Globus pallidus (tissue), 1 donor: ENCODE measurements around the gene SLC2A11.

Source experiments
- DNase-seq: peaks from one replicate; pipeline ENCODE4 v3.0.0-alpha.2; 2015; ENCODE audit warnings: low spot score

SLC2A11 gene

GRCh38 chr22:23857606-23858483, at the start of gene SLC2A11:
TSS of gene SLC2A11 (plus strand) at chr22:23857875. CDS start at chr22:23858000, 125 bp downstream.
- peak; percentile 96 for DNase-seq

- no peak for DNase-seq
Measured at GRCh38 chr22:23812378-23812777, 45.3 kb upstream of the SLC2A11 start.

DNA sequence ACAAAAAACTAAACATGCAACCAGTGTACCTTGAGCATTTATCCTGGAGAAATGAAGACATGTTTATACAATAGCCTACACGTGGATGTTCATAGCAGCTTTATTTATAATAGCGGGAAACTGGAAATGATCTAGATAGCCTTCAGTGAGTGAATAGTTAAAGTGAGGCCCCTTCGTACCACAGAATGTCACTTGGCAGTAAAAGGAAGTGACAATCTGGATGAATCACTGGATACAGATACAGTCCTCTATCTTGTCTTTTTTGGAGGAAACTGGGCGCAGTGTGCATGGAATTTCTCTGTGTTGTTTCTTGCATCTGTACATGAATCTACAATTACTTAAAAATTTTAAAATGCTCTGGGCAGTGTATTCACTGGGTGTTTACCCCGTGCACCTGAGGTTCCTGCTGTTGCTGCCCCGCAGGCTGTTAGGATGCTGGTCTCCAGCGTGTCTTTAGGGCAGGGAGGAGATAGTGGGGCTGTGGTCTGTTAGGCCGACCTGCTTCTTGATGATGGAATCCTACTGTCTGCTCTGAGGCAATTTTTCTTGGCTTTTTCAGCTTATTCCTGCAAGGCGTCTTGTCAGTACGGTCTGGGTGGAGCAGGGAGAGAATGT, 42.0 kb upstream of the SLC2A11 start:
- DNase-seq = no peak

DNA sequence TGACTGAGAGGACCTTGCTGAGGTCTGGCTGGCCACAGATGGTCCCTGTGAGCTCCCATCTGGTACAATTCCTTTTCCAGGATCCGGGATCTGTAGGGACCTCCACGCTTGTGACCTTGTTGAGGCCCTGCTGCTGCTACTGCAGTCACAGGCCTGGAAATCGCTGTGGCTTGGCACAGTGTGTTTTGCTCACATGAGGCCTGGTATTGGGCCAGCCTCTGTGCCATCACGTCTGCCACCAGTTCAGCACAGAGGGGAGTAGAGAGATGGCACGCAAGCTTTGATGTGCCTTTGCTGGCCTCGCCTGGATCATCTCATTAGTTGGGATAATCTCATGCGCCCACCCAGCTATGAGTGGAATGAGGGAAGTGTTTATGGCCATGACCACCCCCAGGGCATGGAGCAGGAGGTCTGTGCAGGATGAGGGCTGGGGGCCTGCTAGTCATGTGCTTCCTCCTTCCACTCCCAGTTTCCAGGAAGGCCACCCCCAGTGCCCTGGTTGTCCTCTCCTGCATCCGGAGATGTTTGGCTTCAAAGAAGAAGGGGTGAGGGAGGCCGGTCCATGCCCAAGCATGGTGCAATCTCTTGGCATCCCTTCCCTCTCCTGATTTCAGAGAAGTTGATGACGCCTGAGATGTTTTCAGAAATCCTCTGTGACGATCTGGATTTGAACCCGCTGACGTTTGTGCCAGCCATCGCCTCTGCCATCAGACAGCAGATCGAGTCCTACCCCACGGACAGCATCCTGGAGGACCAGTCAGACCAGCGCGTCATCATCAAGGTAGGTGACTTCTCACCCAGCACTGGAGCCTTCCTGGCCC, 41.3 kb upstream of the SLC2A11 start:
- peak; percentile 84 for DNase-seq

DNA sequence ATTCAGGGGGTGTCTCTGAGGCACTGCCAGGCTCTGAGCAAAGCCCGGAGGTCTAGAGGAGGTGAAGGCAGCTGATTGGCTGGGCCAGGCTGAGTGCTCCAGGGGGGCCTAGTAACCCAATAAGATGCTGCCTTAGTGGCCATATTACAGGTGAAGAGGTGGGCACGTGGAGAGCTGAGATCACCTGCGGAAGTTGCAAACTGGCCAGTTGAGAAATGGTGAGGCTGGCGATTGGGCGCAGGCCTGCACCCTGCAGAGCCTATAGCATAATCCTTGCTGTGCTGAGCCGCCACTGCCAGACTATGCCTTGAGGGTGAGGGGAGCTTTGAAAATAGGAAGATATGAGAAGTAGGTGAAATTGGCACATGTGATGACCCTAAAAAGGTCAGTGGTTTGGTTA, 40.5 kb upstream of the SLC2A11 start:
- DNase-seq = no peak

DNA sequence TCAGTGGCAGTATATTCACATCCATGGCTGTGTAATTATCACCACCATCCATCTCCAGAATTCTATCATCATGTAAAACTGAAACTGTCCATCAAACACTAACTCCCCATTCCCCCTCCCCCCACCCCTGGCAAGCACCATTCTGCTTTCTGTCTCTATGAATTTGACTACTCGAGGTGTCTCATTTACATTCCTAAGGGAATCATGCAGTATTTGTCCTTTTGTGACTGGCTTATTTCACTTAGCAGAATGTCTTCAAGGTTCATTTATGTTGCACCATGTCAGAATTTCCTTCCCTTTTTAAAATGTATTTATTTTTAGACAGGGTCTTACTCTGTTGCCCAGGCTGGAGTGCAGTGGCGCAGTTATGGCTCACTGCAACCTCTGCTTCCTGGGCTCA, 39.1 kb upstream of the SLC2A11 start:
- DNase-seq = no peak

- no peak for DNase-seq
Measured at GRCh38 chr22:23820748-23821211, 36.9 kb upstream of the SLC2A11 start.

GRCh38 chr22:23822101-23822671, 35.5 kb upstream of the SLC2A11 start:
- no peak for DNase-seq

DNA sequence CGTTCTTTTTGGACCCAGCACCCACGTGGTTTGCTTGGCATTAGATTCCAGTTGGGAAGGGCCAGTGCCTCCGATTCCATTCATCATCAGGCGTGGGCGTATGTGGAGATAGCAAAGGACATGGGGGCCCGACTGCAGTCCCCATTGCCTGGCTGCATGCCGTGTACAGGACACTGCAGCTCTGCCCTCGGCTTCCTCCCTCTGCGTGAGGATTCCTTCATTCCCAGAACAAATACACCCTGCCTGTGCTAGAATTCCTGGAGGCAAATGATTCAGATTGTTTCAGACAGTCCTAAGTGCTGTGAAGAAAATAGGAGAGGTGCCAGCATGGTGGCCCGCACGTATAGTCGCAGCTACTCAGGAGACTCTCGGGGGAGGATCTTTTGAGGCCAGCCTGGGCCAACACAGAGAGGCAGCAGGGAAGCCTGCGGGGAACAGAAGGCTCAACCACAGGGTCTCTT, 34.3 kb upstream of the SLC2A11 start:
- DNase-seq = no peak

DNA sequence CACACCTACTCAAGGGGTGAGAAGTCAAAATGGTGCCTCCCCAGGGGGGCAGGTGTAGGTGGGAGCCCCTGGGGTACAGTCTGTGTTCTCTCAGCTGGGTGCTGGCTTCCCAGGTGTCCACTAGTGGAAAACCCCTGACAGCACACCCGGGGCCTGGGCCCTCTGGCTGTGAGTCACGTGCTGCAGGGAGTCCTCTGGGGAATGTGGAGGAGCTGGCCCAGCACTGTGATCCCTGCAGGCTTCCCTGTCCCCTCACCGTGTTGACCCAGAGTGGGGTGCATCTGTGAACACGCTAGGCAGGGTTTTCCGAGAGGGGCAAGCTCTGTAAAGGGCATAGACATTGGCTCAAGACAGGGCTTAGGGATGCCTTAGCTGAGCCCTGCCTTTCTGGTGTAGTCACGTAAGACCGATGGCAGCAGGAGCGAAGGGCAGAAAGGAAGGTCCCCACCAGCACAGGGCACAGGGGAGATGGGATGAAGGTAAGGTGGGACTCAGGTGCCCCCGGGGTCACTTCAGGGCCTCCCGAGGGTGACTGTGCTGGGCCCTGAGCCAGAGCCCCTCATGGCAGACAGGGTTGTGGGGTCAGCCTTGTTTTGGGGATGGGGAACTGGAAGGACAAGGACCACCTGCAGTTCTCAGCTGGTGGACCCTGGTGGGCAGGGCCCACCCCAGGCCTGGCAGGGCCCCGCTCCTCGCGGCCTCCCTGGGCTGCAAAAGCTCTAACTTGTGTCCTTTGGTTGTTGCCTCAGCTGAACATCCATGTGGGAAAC, 33.0 kb upstream of the SLC2A11 start:
- no peak for DNase-seq

DNA sequence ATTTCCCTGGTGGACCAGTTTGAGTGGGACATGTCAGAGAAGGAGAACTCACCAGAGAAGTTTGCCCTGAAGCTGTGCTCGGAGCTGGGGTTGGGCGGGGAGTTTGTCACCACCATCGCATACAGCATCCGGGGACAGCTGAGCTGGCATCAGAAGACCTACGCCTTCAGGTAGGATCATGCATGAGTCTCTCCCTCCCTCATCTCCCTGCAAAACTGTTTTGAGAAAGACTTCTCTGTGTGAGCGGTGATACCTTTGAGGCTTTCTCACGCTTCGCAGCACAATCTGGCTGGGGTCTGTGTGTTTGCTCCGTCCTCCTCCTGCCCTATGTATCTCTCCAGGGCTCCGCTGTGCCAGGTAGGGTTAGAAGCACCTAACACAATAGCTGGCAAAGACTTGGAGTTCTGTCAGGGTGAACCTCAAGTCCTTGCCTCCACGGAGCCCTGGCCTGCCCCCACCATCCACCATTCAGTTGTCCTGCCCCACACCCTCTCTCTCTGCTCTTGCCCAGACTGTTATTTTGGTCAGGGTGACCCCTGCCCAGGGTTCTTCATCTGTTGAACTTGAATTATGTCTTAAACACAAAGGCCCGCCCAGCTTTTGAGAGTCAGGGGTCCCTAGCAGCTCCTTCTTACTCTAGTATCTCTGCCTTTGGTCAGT, 32.3 kb upstream of the SLC2A11 start:
- DNase-seq = no peak

DNA sequence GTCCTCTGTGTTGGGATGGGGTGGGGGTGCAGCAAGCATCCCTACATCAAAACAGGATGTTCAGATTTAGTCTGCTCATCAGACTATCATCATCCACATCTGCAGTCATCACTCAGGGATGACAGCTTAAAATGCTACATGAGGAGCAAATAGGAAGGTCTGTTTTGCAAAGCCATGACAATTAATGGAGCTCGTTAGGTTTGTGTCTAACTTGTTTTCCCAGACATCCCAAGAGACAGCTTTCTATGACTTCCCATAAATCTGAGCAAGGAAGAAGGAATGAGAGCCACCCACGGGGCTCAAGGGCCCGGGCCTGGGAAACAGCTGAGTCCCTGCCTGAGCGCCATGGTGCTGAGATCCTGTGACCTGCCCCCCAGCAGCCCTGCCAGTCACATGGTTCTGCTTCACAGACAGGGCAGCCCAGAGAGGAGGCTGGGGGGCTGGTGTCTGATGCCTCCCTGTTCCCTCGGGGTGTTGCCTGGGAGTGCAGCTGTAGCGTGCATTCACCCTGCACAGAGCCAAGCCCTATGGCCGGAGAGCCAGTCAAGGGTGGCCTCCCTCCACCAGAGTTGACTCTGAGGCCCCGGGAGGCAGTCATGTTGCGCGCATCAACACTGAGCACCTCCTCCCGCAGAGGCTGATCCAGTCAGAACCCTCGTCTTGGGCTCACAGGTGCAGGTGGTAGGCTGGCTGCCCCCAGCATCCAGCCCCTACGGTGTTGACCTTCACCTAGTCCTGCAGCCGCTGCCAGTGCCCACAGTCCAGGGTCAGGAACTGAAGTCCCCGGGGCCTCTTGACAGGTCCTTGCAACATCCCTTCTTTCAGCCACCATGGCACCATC, 30.9 kb upstream of the SLC2A11 start:
- no peak for DNase-seq

GRCh38 chr22:23827351-23827995, 30.2 kb upstream of the SLC2A11 start:
- no peak for DNase-seq

DNA sequence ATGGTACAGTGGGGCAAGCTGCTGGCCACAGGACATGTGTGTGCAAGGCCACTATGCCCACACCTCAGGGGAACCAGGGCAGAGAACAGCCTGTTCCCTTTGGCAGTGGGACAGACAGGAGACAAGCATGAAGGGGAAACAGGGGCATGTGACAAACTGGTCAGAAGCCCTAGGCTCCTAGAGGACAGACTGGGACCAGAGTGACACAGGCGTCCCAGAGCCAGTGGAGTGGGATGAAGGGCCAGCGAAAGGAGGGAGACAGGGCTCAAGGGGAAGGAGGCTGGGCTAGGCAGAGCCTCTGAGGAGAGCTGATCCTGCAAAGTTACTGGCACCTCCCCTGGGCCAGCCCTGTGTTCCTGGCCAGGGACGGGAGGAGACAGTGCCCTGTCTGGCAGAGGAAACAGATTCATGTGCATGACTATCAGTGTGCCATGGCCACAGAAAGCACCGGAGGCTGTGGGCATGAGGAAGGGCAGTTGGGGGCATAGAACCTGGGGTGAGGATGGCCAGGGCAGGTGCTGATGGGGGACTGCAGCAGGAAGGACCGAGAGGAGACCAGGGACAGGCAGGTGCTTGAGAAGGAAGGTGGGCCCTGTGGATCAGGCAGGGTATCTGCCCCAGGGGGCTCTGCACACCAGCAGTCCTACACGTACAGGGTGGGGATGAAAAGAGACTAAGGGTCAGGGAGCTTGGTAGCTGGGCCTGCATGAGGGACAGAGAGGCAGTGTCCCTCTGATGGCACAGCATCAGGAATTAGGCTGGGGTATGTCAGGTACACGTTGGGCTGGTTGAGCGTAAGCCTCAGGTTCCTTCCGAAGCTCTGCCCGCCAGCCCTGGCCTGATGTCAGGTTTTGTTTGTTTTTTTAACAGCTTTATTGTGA, 28.6 kb upstream of the SLC2A11 start:
- DNase-seq = no peak

DNA sequence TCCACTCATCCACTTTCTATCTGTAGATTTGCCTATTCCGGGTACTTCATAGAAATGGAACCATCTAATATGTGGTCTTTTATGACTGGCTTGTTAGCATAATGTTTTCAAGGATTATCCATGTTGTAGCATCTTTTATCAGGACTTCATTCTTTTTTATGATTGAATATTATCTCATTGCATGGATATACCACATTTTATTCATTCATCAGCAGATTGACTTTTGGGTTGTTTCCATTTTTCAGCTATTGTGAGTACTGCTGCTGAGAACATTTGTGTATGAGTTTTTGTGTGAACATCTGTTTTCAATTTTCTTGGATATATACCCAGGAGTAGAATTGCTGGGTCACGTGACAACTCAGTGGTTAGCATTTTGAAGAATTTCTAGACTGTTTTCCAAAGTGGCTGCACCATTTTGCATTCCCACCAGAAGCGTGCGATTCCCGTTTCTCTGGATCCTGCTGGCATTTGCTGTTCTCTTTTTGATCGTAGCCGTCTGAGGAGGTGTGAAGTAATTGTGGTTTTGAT, 27.8 kb upstream of the SLC2A11 start:
- DNase-seq = no peak

DNA sequence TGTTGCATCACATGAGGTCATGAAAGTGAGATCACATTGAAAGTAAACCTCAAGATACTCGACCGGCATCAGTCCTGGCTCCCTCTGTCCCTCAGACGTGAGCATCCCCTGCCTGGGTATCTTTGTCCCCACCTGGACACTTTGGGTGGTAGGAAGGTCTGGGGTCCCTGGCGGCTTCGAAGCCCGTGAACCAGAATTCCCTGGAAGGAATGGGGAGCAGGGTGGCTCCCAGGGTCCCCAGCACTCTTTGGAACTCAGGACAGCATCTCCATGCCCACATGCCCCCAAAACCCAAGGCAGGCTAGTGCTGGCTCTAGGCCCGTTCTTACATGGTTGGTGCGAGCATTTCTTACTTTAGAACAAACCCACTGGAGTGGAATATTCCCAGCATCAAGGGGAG, 26.4 kb upstream of the SLC2A11 start:
- no peak for DNase-seq

GRCh38 chr22:23831781-23832180, 25.9 kb upstream of the SLC2A11 start:
- DNase-seq = no peak
